K562 (cell line): ENCODE results near the gene MERTK. TPM values are rescaled to one million over a fixed set of nuclear protein-coding genes. Genes with fewer than 3 reads are reported as not detected.

Source experiments
- ATAC-seq: fragments of 200-7000 bp; cut with Tn5 transposase; 3 replicates; pipeline ENCODE4 v1.9.1; 2020; ENCODE audit warnings: moderate library complexity
- BruUV-seq: library from RNA; stranded (reverse); fragments of 400-500 nt; replicated peaks from 2 replicates; lab custom pipeline; 2021; lab: Mats Ljungman, UMichigan
- CTCF ChIA-PET: fragments of 300-600 bp; formaldehyde crosslinking; extraction: SDS; loops from one replicate; lab custom pipeline; 2021; ENCODE audit warnings: low intra/inter-chr PET ratio; lab: Yijun Ruan, JAX
- POLR2A ChIA-PET: fragments of 300-600, 350-650 bp; sonication (Branson Sonifier 250); formaldehyde crosslinking; extraction: SDS; loops from one replicate; lab custom pipeline; 2021; ENCODE audit warnings: antibody characterized with exemption, inconsistent platforms; lab: Yijun Ruan, JAX
- DNase-seq, 4 experiments: peaks; one replicate each; pipeline versions ENCODE4 v3.0.0 to v3.0.0-alpha.2; 2011 to 2018; ENCODE audit warnings: low spot score in 3 of 4, mixed read lengths in 3 of 4; ENCODE audit errors: extremely low read depth in 1 of 4
- FAIRE-seq: peaks from 2 replicates; lab custom pipeline; 2011; peaks lifted over from hg19 to GRCh38; lab: Jason Lieb, UNC
- H2AFZ ChIP-seq: 2 replicates; pipeline ENCODE4 v1.6.0; 2011; ENCODE audit warnings: low read depth, low read length, control low read depth, inconsistent platforms
- H3K27ac ChIP-seq: fragments of 200-600 bp; 3 replicates; pipeline ENCODE4 v1.8.0; 2011; ENCODE audit warnings: low read depth, mild to moderate bottlenecking, control low read depth, inconsistent platforms, low read length, moderate library complexity, mixed read lengths; ENCODE audit errors: extremely low read depth
- H3K27me3 ChIP-seq, 2 experiments: fragments of 300-600 bp in 1 of 2; 2 replicates in 1 of 2; 3 replicates in 1 of 2; pipeline versions ENCODE4 v1.6.0 to v1.8.0; 2011; ENCODE audit warnings: inconsistent platforms in 2 of 2, low read length in 2 of 2, mild to moderate bottlenecking in 1 of 2, mixed read lengths in 1 of 2, moderate library complexity in 1 of 2; ENCODE audit not compliant: control insufficient read depth in 2 of 2, insufficient read depth in 2 of 2
- H3K36me3 ChIP-seq: fragments of 300-600 bp; 3 replicates; pipeline ENCODE4 v1.8.0; 2011; ENCODE audit warnings: mild to moderate bottlenecking, low read length, inconsistent platforms; ENCODE audit not compliant: control insufficient read depth, insufficient read depth
- H3K4me1 ChIP-seq, 2 experiments: fragments of 200-600 bp in 1 of 2; replicated peaks in 1 of 2; 2 replicates in 1 of 2; 3 replicates in 1 of 2; pipeline versions ENCODE4 v1.5.1 to v1.8.0; 2011; ENCODE audit warnings: inconsistent platforms in 2 of 2, low read length in 2 of 2, mild to moderate bottlenecking in 1 of 2, mixed read lengths in 1 of 2, moderate library complexity in 1 of 2; ENCODE audit not compliant: control insufficient read depth in 2 of 2, insufficient read depth in 2 of 2
- H3K4me2 ChIP-seq: 2 replicates; pipeline ENCODE4 v1.6.1; 2011; ENCODE audit warnings: low read length, control low read depth, inconsistent platforms, mixed read lengths; ENCODE audit not compliant: insufficient read depth
- H3K4me3 ChIP-seq: fragments of 200-600 bp; sonication (generic), shearing (Covaris generic); 2 replicates; pipeline ENCODE4 v1.5.1; 2016; ENCODE audit warnings: control low read depth, inconsistent platforms
- H3K79me2 ChIP-seq: fragments of 200-600 bp; 3 replicates; pipeline ENCODE4 v1.8.0; 2011; ENCODE audit warnings: low read length, inconsistent platforms; ENCODE audit not compliant: control insufficient read depth, insufficient read depth
- H3K9ac ChIP-seq, 2 experiments: 2 replicates each; pipeline versions ENCODE4 v1.6.0 to v1.6.1; 2011; ENCODE audit warnings: low read depth in 2 of 2, low read length in 2 of 2, control low read depth in 1 of 2, inconsistent platforms in 1 of 2, mild to moderate bottlenecking in 1 of 2, mixed read lengths in 1 of 2; ENCODE audit not compliant: insufficient read depth in 1 of 2
- H3K9me1 ChIP-seq: one replicate; pipeline ENCODE4 v1.6.0; 2011; ENCODE audit warnings: inconsistent platforms, mild to moderate bottlenecking, low read length, moderate library complexity; ENCODE audit not compliant: control insufficient read depth, insufficient read depth
- H3K9me3 ChIP-seq: replicated peaks from 2 replicates; pipeline ENCODE4 v1.5.1; 2011; ENCODE audit warnings: low read depth, low read length, inconsistent platforms; ENCODE audit not compliant: control insufficient read depth, insufficient read depth
- H4K20me1 ChIP-seq: replicated peaks from 2 replicates; pipeline ENCODE4 v1.6.1; 2011; ENCODE audit warnings: low read length, inconsistent platforms, mixed read lengths; ENCODE audit not compliant: control insufficient read depth, insufficient read depth
- CBFA2T3 ChIP-seq: fragments of 450-650 bp; IDR thresholded peaks from 2 replicates; pipeline ENCODE4 v1.6.1; 2017
- FOXA3 ChIP-seq, 2 experiments: fragments of 450-650 bp in 1 of 2; sonication (generic) in 1 of 2; formaldehyde crosslinking; IDR thresholded peaks in 1 of 2; conservative IDR thresholded peaks in 1 of 2; 2 replicates each; pipeline versions ENCODE4 v1.4.0 to v1.8.0; 2020 to 2022; ENCODE audit warnings: mild to moderate bottlenecking in 2 of 2, missing genetic modification reagents in 1 of 2
- GATAD2B ChIP-seq: fragments of 450-650 bp; IDR thresholded peaks from 2 replicates; pipeline ENCODE4 v1.6.1; 2017; ENCODE audit warnings: mild to moderate bottlenecking, borderline replicate concordance
- HMGXB4 ChIP-seq: sonication (generic); formaldehyde crosslinking; IDR thresholded peaks from 2 replicates; pipeline ENCODE4 v1.8.1; 2023; ENCODE audit warnings: mild to moderate bottlenecking, missing genetic modification reagents
- MYBL2 ChIP-seq, 2 experiments: fragments of 450-650 bp in 1 of 2; sonication (generic) in 1 of 2; formaldehyde crosslinking in 1 of 2; IDR thresholded peaks; 2 replicates each; pipeline versions ENCODE4 v1.6.1 to v1.8.1; 2017 to 2022; ENCODE audit warnings: borderline replicate concordance in 1 of 2, inconsistent platforms in 1 of 2, low read depth in 1 of 2, mild to moderate bottlenecking in 1 of 2, missing genetic modification reagents in 1 of 2, moderate library complexity in 1 of 2
- NFATC3 ChIP-seq: fragments of 450-650 bp; IDR thresholded peaks from 2 replicates; pipeline ENCODE4 v1.6.1; 2017; ENCODE audit warnings: mild to moderate bottlenecking
- NFE2L1 ChIP-seq: fragments of 450-650 bp; IDR thresholded peaks from 2 replicates; pipeline ENCODE4 v1.6.1; 2016; ENCODE audit warnings: missing genetic modification characterization, low read depth, mild to moderate bottlenecking, missing compliant biosample characterization, moderate library complexity, borderline replicate concordance
- USF2 ChIP-seq: sonication (generic); formaldehyde crosslinking; IDR thresholded peaks from 2 replicates; pipeline ENCODE4 v1.5.0; 2020; ENCODE audit warnings: missing genetic modification reagents
- ZBTB8A ChIP-seq: fragments of 450-650 bp; IDR thresholded peaks from 2 replicates; pipeline ENCODE4 v1.6.1; 2018; ENCODE audit warnings: mild to moderate bottlenecking, moderate library complexity; ENCODE audit not compliant: partially characterized antibody
- ZNF280A ChIP-seq: fragments of 450-650 bp; IDR thresholded peaks from 2 replicates; pipeline ENCODE4 v1.6.1; 2018; ENCODE audit warnings: mild to moderate bottlenecking, low read depth; ENCODE audit not compliant: partially characterized antibody
- ZNF696 ChIP-seq: fragments of 250-450 bp; sonication (Bioruptor Pico); conservative IDR thresholded peaks from 2 replicates; pipeline ENCODE4 v1.4.0; 2020; ENCODE audit warnings: mild to moderate bottlenecking, moderate library complexity
- WGBS: fragments of 100-300 bp; shearing (Covaris generic); methylation state at CpG from one replicate; pipeline ENCODE4 v1.1.6; 2016; ENCODE audit warnings: low coverage, mixed read lengths; ENCODE audit not compliant: insufficient coverage; ENCODE audit errors: missing lambda C conversion rate; 5-methylcytosine and 5-hydroxymethylcytosine counted together
- in situ Hi-C: fragments of 300-500 bp; cut with MboI; formaldehyde crosslinking; loops from 4 replicates; pipeline ENCODE4 v1.15.0; 2018; ENCODE audit warnings: inconsistent platforms, mixed read lengths
- intact Hi-C: fragments of 100-400 bp; cut with micrococcal nuclease; formaldehyde crosslinking; loops from 2 replicates; pipeline ENCODE4 v1.14.2; 2022
- polyA plus RNA-seq, 8 experiments: library from polyadenylated mRNA; depleted of rRNA in 4 of 8; stranded (reverse) in 5 of 8; unstranded in 3 of 8; fragments of >200 nt; fragmentation: Nextera tagmentation in 2 of 8; fragmentation: Illumina TruSeq in 1 of 8; extraction: Ambion mirVana in 2 of 8; extraction: Trizol in 1 of 8; gene quantifications; 2 replicates each; pipeline versions ENCODE4 v1.2.1 to v1.2.3, GENCODE V29; 2011 to 2014; ENCODE audit warnings: inconsistent platforms in 1 of 8, missing spikeins in 1 of 8
- total RNA-seq, 7 experiments: library from RNA; depleted of rRNA in 6 of 7; stranded (reverse); fragments of >200 nt in 6 of 7; fragmentation: Illumina TruSeq in 2 of 7; extraction: Trizol in 2 of 7; gene quantifications; 2 replicates each; pipeline versions ENCODE4 v1.2.1 to v1.2.3, GENCODE V29; 2011 to 2021; ENCODE audit warnings: low replicate concordance in 1 of 7

MERTK gene
- total and polyA plus RNA-seq, 9 of the 15 experiments (the other 6 are each of a cell fraction or from before 2014, with no cell fraction given), result 0.23 to 1.6 (median 0.74) TPM

GRCh38 chr2:112003576-112004252 lies 105.3 kb downstream of the MERTK start:
- 0 out of 2 replicates have a peak overlapping the region, but pooled peaks have one; percentile 7 for H2AFZ ChIP-seq
- no peaks in the 10 kb centered on the region for H3K27me3 ChIP-seq
- no peak overlapping the region for H3K4me2 ChIP-seq
- TF ChIP-seq NFE2L1 (tag) (no peak), USF2 (CRISPR knock-in tag) (no peak), FOXA3 (CRISPR knock-in tag; conservative IDR thresholded peaks at IDR 0.05 in 1 of 2, IDR thresholded peaks at IDR 0.05 in 1 of 2) (no peak), ZBTB8A (no peak), MYBL2 (IDR thresholded peaks at IDR 0.05; ENCODE audit: low read depth) (no peak), MYBL2 (CRISPR knock-in tag; IDR thresholded peaks at IDR 0.05; ENCODE audit: borderline replicate concordance) (no peak), ZNF280A (no peak), ZNF696 (CRISPR knock-in tag) (no peak), CBFA2T3 (no peak), NFATC3 (no peak), HMGXB4 (CRISPR knock-in tag) (no peak), GATAD2B (no peak)
- H3K9me3 ChIP-seq, result no peaks in the 10 kb centered on the region
- H3K79me2 ChIP-seq, result no peaks in the 10 kb centered on the region
- ATAC-seq, result no peak
- no peak overlapping the region for H3K9ac ChIP-seq
- no peak for FAIRE-seq
- ChIA-PET CTCF (no interaction called here), POLR2A (interaction anchor here (1.3 kb wide), 1 partner anchor 23 kb away, joined by 3 read pairs; no protein-coding TSS in a partner anchor)
- H3K9me1 ChIP-seq, result no peaks in the 10 kb centered on the region
- no peaks in the 10 kb centered on the region for H3K36me3 ChIP-seq
- whole genome bisulfite sequencing, result 38% methylated on average over 5 of the region's 5 CpGs
- peaks cover 0 to 3% of the 10 kb centered on the region in 2 experiments; a peak in 1 of 5 replicates for H3K4me1 ChIP-seq
- no peak for DNase-seq
- no peaks in the 10 kb centered on the region for H4K20me1 ChIP-seq
- no TSS peak for BruUV-seq
- no peak overlapping the region for H3K27ac ChIP-seq
- in situ Hi-C loops (no loop called here), intact Hi-C loops (no loop called here)
- no peak overlapping the region for H3K4me3 ChIP-seq
